ENCODE data around the gene MKNK1.

The MKNK1 gene

GRCh38 chr1:46520063-46520911, 83.8 kb downstream of the MKNK1 start:
- DNase-seq, result no peak

GRCh38 chr1:46519209-46519608, 84.9 kb downstream of the MKNK1 start:
- DNase-seq, result no peak

DNA sequence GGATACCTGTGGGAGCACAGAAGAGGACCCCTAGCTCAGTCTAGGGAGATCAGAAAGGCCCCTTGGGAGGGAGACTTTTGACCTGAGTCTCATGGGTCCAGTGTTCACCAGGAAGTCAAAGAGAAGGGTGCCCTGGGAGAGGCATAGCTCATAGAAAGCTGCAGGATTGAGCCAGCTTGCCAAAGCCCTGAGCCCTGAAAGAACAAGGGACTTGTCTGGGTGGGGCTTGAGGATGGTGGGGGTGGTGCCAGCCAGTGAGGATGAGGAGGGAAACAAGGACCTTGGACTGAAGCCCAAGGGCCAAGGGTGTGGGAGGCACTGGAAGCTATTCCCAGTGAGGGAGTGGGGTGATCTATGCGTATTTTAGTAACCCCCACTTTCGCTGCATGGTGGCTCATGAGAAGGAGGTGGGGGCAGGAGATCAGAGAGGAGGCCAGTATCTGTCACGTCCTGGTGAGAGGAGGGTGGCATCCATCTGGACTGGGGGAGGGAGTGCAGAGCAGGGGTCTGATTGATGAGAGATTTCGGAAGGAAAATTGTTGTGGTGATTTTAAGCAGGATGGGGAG, 86.1 kb downstream of the MKNK1 start:
- DNase-seq, result no peak

- DNase-seq, result no peak
Measured at GRCh38 chr1:46517010-46517600, 87.0 kb downstream of the MKNK1 start.

- DNase-seq, result no peak
Measured at GRCh38 chr1:46516200-46516950, 87.7 kb downstream of the MKNK1 start.

- no peak for DNase-seq
Measured at GRCh38 chr1:46515576-46515975, 88.5 kb downstream of the MKNK1 start.

- no peak for DNase-seq
Measured at GRCh38 chr1:46513536-46513935, 90.5 kb downstream of the MKNK1 start.

DNA sequence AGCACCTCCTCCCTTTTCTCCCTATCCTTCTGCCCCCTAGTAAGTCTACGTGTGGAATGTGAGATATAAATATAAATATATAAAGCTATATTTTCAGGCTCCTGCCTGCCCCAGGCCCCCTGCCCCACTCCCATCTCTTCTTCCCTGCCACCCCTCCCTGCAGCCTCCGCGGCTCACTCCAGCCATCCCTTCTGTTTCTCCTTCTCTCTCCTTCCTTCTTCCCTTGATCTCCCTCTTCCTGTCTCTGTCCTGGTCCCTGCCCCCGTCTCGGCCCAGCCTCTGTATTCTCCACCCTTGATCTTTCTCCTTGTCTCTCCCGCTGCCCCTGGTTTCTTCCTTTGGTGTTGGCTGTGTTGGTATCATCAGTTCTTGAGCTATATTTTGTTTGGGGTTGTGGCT, 91.3 kb downstream of the MKNK1 start:
- DNase-seq, result no peak

GRCh38 chr1:46512135-46512791, 91.8 kb downstream of the MKNK1 start:
- no peak for DNase-seq

GRCh38 chr1:46510998-46511365, 93.1 kb downstream of the MKNK1 start:
- no peak for DNase-seq

- DNase-seq, result no peak
Measured at GRCh38 chr1:46510341-46510997, 93.6 kb downstream of the MKNK1 start.

DNA sequence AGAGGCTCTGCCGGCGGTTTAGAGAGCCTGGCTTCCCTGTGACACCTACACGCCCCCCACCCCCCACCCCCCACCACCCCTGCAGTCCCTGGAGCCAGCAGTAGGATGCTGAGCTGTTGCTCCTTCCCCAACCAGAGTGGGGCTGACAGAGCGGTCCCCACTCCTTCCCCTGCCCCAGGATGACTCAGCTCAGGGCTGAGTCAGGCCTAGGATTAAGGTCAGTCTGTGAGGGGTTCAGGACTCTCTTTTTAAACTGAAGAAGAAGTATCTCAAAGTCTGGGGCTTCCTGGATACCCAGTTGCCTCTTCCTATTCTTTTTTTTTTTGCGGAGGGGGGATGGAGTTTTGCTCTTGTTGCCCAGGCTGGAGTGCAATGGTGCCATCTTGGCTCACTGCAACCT, 95.3 kb downstream of the MKNK1 start:
- DNase-seq, result no peak

All from activated CD4-positive, alpha-beta T cell treated with anti-CD3 and anti-CD28 coated beads, Interleukin-2, Interleukin-6, amounts not matched to agents 100 ng/mL and 50 ng/mL, durations not matched to agents 16 hours and 8 hours (primary cell).